HUES64 (cell line): Measurements from ENCODE around the gene FAM131B.

Experiments used
- H3K27ac ChIP-seq: 2 replicates; pipeline ENCODE4 v1.7.0; 2013; ENCODE audit warnings: low read depth, low read length, inconsistent platforms
- H3K27me3 ChIP-seq: 2 replicates; pipeline ENCODE4 v1.6.1; 2013; ENCODE audit warnings: mild to moderate bottlenecking, low read length; ENCODE audit not compliant: insufficient read depth
- H3K36me3 ChIP-seq: 2 replicates; pipeline ENCODE4 v1.6.1; 2013; ENCODE audit warnings: mild to moderate bottlenecking, low read length; ENCODE audit not compliant: insufficient read depth
- H3K4me1 ChIP-seq: 2 replicates; pipeline ENCODE4 v1.6.1; 2013; ENCODE audit warnings: mild to moderate bottlenecking, low read length, moderate library complexity; ENCODE audit not compliant: insufficient read depth
- H3K4me3 ChIP-seq: 2 replicates; pipeline ENCODE4 v1.5.1; 2013; ENCODE audit warnings: mild to moderate bottlenecking, low read length, moderate library complexity
- H3K9ac ChIP-seq: 2 replicates; pipeline ENCODE4 v1.6.1; 2013; ENCODE audit warnings: mild to moderate bottlenecking, low read depth, low read length
- H3K9me3 ChIP-seq: 2 replicates; pipeline ENCODE4 v1.6.1; 2013; ENCODE audit warnings: low read depth, low read length; ENCODE audit not compliant: insufficient read depth
- WGBS: fragments of 150-250, 120-280 bp; methylation state at CpG from one replicate; pipeline ENCODE4 v1.1.7; 2013; ENCODE audit warnings: missing lambda C conversion rate; 5-methylcytosine and 5-hydroxymethylcytosine counted together

FAM131B gene

GRCh38 chr7:143352531-143353002, 9.9 kb downstream of the FAM131B start:
- Histone ChIP-seq H3K27me3 (no peaks in the 10 kb centered on the region), H3K27ac (no peak overlapping the region), H3K9me3 (no peaks in the 10 kb centered on the region), H3K4me1 (0 out of 2 replicates have a peak, but pooled peaks cover 8% of the 10 kb centered on the region), H3K36me3 (peaks cover 28% of the 10 kb centered on the region), H3K4me3 (no peak overlapping the region), H3K9ac (no peak overlapping the region)
- 81% methylated on average over 11 of the region's 11 CpGs for WGBS

- H3K9me3 ChIP-seq, result no peaks in the 10 kb centered on the region
- 0 out of 2 replicates have a peak, but pooled peaks cover 8% of the 10 kb centered on the region for H3K4me1 ChIP-seq
- H3K27me3 ChIP-seq, result no peaks in the 10 kb centered on the region
- no peak overlapping the region for H3K4me3 ChIP-seq
- no peak overlapping the region for H3K27ac ChIP-seq
- 93% methylated on average over 9 of the region's 9 CpGs for WGBS
- no peak overlapping the region for H3K9ac ChIP-seq
- peaks cover 19% of the 10 kb centered on the region for H3K36me3 ChIP-seq
Measured at GRCh38 chr7:143351574-143351973, 10.9 kb downstream of the FAM131B start.

GRCh38 chr7:143351060-143351459, 11.5 kb downstream of the FAM131B start:
- H3K9me3 ChIP-seq, result no peaks in the 10 kb centered on the region

GRCh38 chr7:143347950-143348349, 14.6 kb downstream of the FAM131B start:
- no peak overlapping the region for H3K4me3 ChIP-seq
- no peak overlapping the region for H3K27ac ChIP-seq
- H3K27me3 ChIP-seq, result peaks cover 3% of the 10 kb centered on the region; the same call in 1 of the 2 replicates
- H3K9me3 ChIP-seq, result no peaks in the 10 kb centered on the region
- H3K4me1 ChIP-seq, result peaks cover 5% of the 10 kb centered on the region; the same call in 1 of the 2 replicates
- H3K36me3 ChIP-seq, result no peaks in the 10 kb centered on the region
- WGBS, result 72% methylated on average over 4 of the region's 5 CpGs
- no peak overlapping the region for H3K9ac ChIP-seq

More at GRCh38 chr7:143351060-143351459, 11.5 kb downstream of the FAM131B start:
- Histone ChIP-seq H3K9ac (no peak overlapping the region), H3K27ac (no peak overlapping the region), H3K36me3 (peaks cover 13% of the 10 kb centered on the region), H3K27me3 (no peaks in the 10 kb centered on the region), H3K4me1 (0 out of 2 replicates have a peak, but pooled peaks cover 8% of the 10 kb centered on the region), H3K4me3 (no peak overlapping the region)
- 77% methylated on average over 5 of the region's 5 CpGs for WGBS

GRCh38 chr7:143346018-143346417, 16.5 kb downstream of the FAM131B start:
- WGBS, result 72% methylated on average over 4 of the region's 4 CpGs
- no peak overlapping the region for H3K9ac ChIP-seq
- H3K27me3 ChIP-seq, result peaks cover 3% of the 10 kb centered on the region; the same call in 1 of the 2 replicates
- no peaks in the 10 kb centered on the region for H3K36me3 ChIP-seq
- no peaks in the 10 kb centered on the region for H3K9me3 ChIP-seq
- H3K4me1 ChIP-seq, result peaks cover under 1% of the 10 kb centered on the region; the same call in 1 of the 2 replicates
- no peak overlapping the region for H3K27ac ChIP-seq
- peak overlapping the region; percentile 53; the same call in 1 of the 2 replicates for H3K4me3 ChIP-seq

GRCh38 chr7:143345428-143345900, 17.0 kb downstream of the FAM131B start:
- 0 out of 2 replicates have a peak overlapping the region, but pooled peaks have one; percentile 20 for H3K9ac ChIP-seq
- H3K27me3 ChIP-seq, result peaks cover 3% of the 10 kb centered on the region; the same call in 1 of the 2 replicates
- no peaks in the 10 kb centered on the region; the same call in 1 of the 2 replicates for H3K4me1 ChIP-seq
- H3K36me3 ChIP-seq, result no peaks in the 10 kb centered on the region
- 3% methylated on average over 35 of the region's 35 CpGs for WGBS
- no peak overlapping the region for H3K27ac ChIP-seq
- H3K4me3 ChIP-seq, result peak overlapping the region; percentile 53
- no peaks in the 10 kb centered on the region for H3K9me3 ChIP-seq

- no peak overlapping the region for H3K27ac ChIP-seq
- 90% methylated on average over 3 of the region's 3 CpGs for WGBS
Measured at GRCh38 chr7:143343596-143343995, 18.9 kb downstream of the FAM131B start.

GRCh38 chr7:143341842-143342241, 20.7 kb downstream of the FAM131B start:
- peaks cover 3% of the 10 kb centered on the region; the same call in 1 of the 2 replicates for H3K27me3 ChIP-seq
- 96% methylated on average over 8 of the region's 8 CpGs for WGBS
- H3K9me3 ChIP-seq, result no peaks in the 10 kb centered on the region
- no peak overlapping the region for H3K9ac ChIP-seq
- H3K36me3 ChIP-seq, result no peaks in the 10 kb centered on the region
- H3K4me1 ChIP-seq, result no peaks in the 10 kb centered on the region; the same call in 1 of the 2 replicates
- no peak overlapping the region for H3K4me3 ChIP-seq
- H3K27ac ChIP-seq, result no peak overlapping the region

More at GRCh38 chr7:143343596-143343995, 18.9 kb downstream of the FAM131B start:
- no peaks in the 10 kb centered on the region for H3K36me3 ChIP-seq
- peaks cover 3% of the 10 kb centered on the region; the same call in 1 of the 2 replicates for H3K27me3 ChIP-seq
- no peaks in the 10 kb centered on the region; the same call in 1 of the 2 replicates for H3K4me1 ChIP-seq
- H3K4me3 ChIP-seq, result no peak overlapping the region
- no peak overlapping the region for H3K9ac ChIP-seq
- no peaks in the 10 kb centered on the region for H3K9me3 ChIP-seq

GRCh38 chr7:143337216-143337615, 25.3 kb downstream of the FAM131B start:
- no peak overlapping the region for H3K9ac ChIP-seq
- no peak overlapping the region for H3K27ac ChIP-seq
- H3K9me3 ChIP-seq, result no peaks in the 10 kb centered on the region
- no peaks in the 10 kb centered on the region for H3K36me3 ChIP-seq
- H3K4me3 ChIP-seq, result no peak overlapping the region
- no peaks in the 10 kb centered on the region for H3K4me1 ChIP-seq
- no peaks in the 10 kb centered on the region for H3K27me3 ChIP-seq
- 100% methylated on average over 3 of the region's 3 CpGs for WGBS

- no peaks in the 10 kb centered on the region for H3K36me3 ChIP-seq
- H3K9ac ChIP-seq, result no peak overlapping the region
- H3K9me3 ChIP-seq, result no peaks in the 10 kb centered on the region
- no CpG with 5 or more reads among the region's 1 CpG for WGBS
- no peaks in the 10 kb centered on the region for H3K27me3 ChIP-seq
- no peaks in the 10 kb centered on the region for H3K4me1 ChIP-seq
- no peak overlapping the region for H3K27ac ChIP-seq
- no peak overlapping the region for H3K4me3 ChIP-seq
Measured at GRCh38 chr7:143334244-143334643, 28.3 kb downstream of the FAM131B start.

- H3K9me3 ChIP-seq, result no peaks in the 10 kb centered on the region
- H3K4me1 ChIP-seq, result no peaks in the 10 kb centered on the region
- no peak overlapping the region for H3K4me3 ChIP-seq
- 92% methylated on average over 8 of the region's 8 CpGs for WGBS
- no peak overlapping the region for H3K27ac ChIP-seq
- H3K36me3 ChIP-seq, result no peaks in the 10 kb centered on the region
- H3K27me3 ChIP-seq, result no peaks in the 10 kb centered on the region
- no peak overlapping the region for H3K9ac ChIP-seq
Measured at GRCh38 chr7:143331179-143331801, 31.2 kb downstream of the FAM131B start.
